Rectal smooth muscle tissue (tissue), 1 donor: Measurements from ENCODE around the gene CEACAM7.

Experiments used
- H3K27ac ChIP-seq: one replicate; pipeline ENCODE4 v1.7.0; 2013; ENCODE audit warnings: low read depth, low read length, inconsistent platforms
- H3K27me3 ChIP-seq: one replicate; pipeline ENCODE4 v1.7.0; 2013; ENCODE audit warnings: low read length; ENCODE audit not compliant: control insufficient read depth, insufficient read depth
- H3K36me3 ChIP-seq: one replicate; pipeline ENCODE4 v1.7.0; 2013; ENCODE audit warnings: low read length; ENCODE audit not compliant: control insufficient read depth, insufficient read depth
- H3K4me1 ChIP-seq: one replicate; pipeline ENCODE4 v1.7.0; 2013; ENCODE audit warnings: low read length; ENCODE audit not compliant: control insufficient read depth, insufficient read depth
- H3K4me3 ChIP-seq: one replicate; pipeline ENCODE4 v1.7.0; 2013; ENCODE audit warnings: low read length
- H3K9ac ChIP-seq: one replicate; pipeline ENCODE4 v1.7.0; 2013; ENCODE audit warnings: low read length

The CEACAM7 gene

GRCh38 chr19:41697198-41697855, 9.3 kb upstream of the CEACAM7 start:
- Histone ChIP-seq H3K27me3 (peaks cover 3% of the 10 kb centered on the region), H3K9ac (no peak overlapping the region)

GRCh38 chr19:41696402-41697197, 8.5 kb upstream of the CEACAM7 start:
- H3K27ac ChIP-seq = no peak overlapping the region

More at GRCh38 chr19:41697198-41697855, 9.3 kb upstream of the CEACAM7 start:
- Histone ChIP-seq H3K27ac (no peak overlapping the region), H3K4me3 (no peak overlapping the region), H3K36me3 (no peaks in the 10 kb centered on the region), H3K4me1 (no peaks in the 10 kb centered on the region)

GRCh38 chr19:41695745-41696144, 7.7 kb upstream of the CEACAM7 start:
- no peaks in the 10 kb centered on the region for H3K4me1 ChIP-seq
- H3K27ac ChIP-seq = no peak overlapping the region
- no peaks in the 10 kb centered on the region for H3K36me3 ChIP-seq
- peaks cover 3% of the 10 kb centered on the region for H3K27me3 ChIP-seq
- no peak overlapping the region for H3K4me3 ChIP-seq
- no peak overlapping the region for H3K9ac ChIP-seq

More at GRCh38 chr19:41696402-41697197, 8.5 kb upstream of the CEACAM7 start:
- H3K27me3 ChIP-seq = peaks cover 3% of the 10 kb centered on the region
- no peaks in the 10 kb centered on the region for H3K4me1 ChIP-seq
- no peak overlapping the region for H3K9ac ChIP-seq
- no peaks in the 10 kb centered on the region for H3K36me3 ChIP-seq
- no peak overlapping the region for H3K4me3 ChIP-seq

GRCh38 chr19:41694831-41695635, 7.0 kb upstream of the CEACAM7 start:
- H3K36me3 ChIP-seq = no peaks in the 10 kb centered on the region
- H3K27ac ChIP-seq = no peak overlapping the region
- no peaks in the 10 kb centered on the region for H3K4me1 ChIP-seq
- H3K9ac ChIP-seq = no peak overlapping the region
- H3K27me3 ChIP-seq = peaks cover 3% of the 10 kb centered on the region
- no peak overlapping the region for H3K4me3 ChIP-seq

GRCh38 chr19:41694196-41694595, 6.1 kb upstream of the CEACAM7 start:
- Histone ChIP-seq H3K36me3 (no peaks in the 10 kb centered on the region), H3K4me1 (no peaks in the 10 kb centered on the region), H3K27ac (no peak overlapping the region), H3K27me3 (peaks cover 3% of the 10 kb centered on the region), H3K4me3 (no peak overlapping the region), H3K9ac (no peak overlapping the region)

- Histone ChIP-seq H3K36me3 (no peaks in the 10 kb centered on the region), H3K4me3 (no peak overlapping the region), H3K27ac (no peak overlapping the region), H3K27me3 (peaks cover 2% of the 10 kb centered on the region), H3K4me1 (no peaks in the 10 kb centered on the region), H3K9ac (no peak overlapping the region)
Measured at GRCh38 chr19:41691268-41691970, 3.3 kb upstream of the CEACAM7 start.

- H3K4me3 ChIP-seq = no peak overlapping the region
- H3K27me3 ChIP-seq = no peaks in the 10 kb centered on the region
- H3K4me1 ChIP-seq = no peaks in the 10 kb centered on the region
- no peaks in the 10 kb centered on the region for H3K36me3 ChIP-seq
- H3K27ac ChIP-seq = no peak overlapping the region
- no peak overlapping the region for H3K9ac ChIP-seq
Measured at GRCh38 chr19:41690801-41691065, 2.7 kb upstream of the CEACAM7 start.

- H3K4me3 ChIP-seq = no peak overlapping the region
Measured at GRCh38 chr19:41689993-41690800, 2.1 kb upstream of the CEACAM7 start.

GRCh38 chr19:41688687-41689086, 617 bp upstream of the CEACAM7 start:
- Histone ChIP-seq H3K27me3 (no peaks in the 10 kb centered on the region), H3K9ac (no peak overlapping the region), H3K4me3 (no peak overlapping the region), H3K27ac (no peak overlapping the region), H3K4me1 (no peaks in the 10 kb centered on the region), H3K36me3 (no peaks in the 10 kb centered on the region)

More at GRCh38 chr19:41689993-41690800, 2.1 kb upstream of the CEACAM7 start:
- H3K27ac ChIP-seq = no peak overlapping the region
- H3K4me1 ChIP-seq = no peaks in the 10 kb centered on the region
- no peak overlapping the region for H3K9ac ChIP-seq
- no peaks in the 10 kb centered on the region for H3K36me3 ChIP-seq
- no peaks in the 10 kb centered on the region for H3K27me3 ChIP-seq

- H3K4me1 ChIP-seq = no peaks in the 10 kb centered on the region
- no peak overlapping the region for H3K9ac ChIP-seq
- no peaks in the 10 kb centered on the region for H3K36me3 ChIP-seq
- peak overlapping the region; percentile 35 for H3K4me3 ChIP-seq
- no peaks in the 10 kb centered on the region for H3K27me3 ChIP-seq
- no peak overlapping the region for H3K27ac ChIP-seq
Measured at GRCh38 chr19:41687419-41687818, 651 bp downstream of the CEACAM7 start.

- Histone ChIP-seq H3K36me3 (no peaks in the 10 kb centered on the region), H3K27ac (no peak overlapping the region), H3K4me3 (no peak overlapping the region), H3K4me1 (no peaks in the 10 kb centered on the region), H3K9ac (no peak overlapping the region), H3K27me3 (no peaks in the 10 kb centered on the region)
Measured at GRCh38 chr19:41682437-41682836, 5.6 kb downstream of the CEACAM7 start.
